ENCODE data around the gene B4GALNT4. TPM values are rescaled to one million over a fixed set of nuclear protein-coding genes. Genes with fewer than 3 reads are reported as not detected.
"Not testable (repeated sequence)": the region's sequence is repeated elsewhere in the genome, so short reads cannot be mapped to it uniquely, and the experiment has no call there.

The B4GALNT4 gene
- total RNA-seq, 4 donors from 2014 or later, result 2.5 to 12.0 (median 5.7) TPM

GRCh38 chr11:359181-359714, 10.1 kb upstream of the B4GALNT4 start:
- Histone ChIP-seq H3K36me3 (no peaks in the 10 kb centered on the region), H3K4me3 (no peak overlapping the region), H3K4me1 (peaks cover 13 to 36% (median 31%) of the 10 kb centered on the region in 4 donors), H3K9me3 (peaks cover 0 to 11% (median 4%) of the 10 kb centered on the region in 4 donors), H3K27ac (replicated peaks in 1 of 4) (peak overlapping the region in 2 of 4 donors; percentile 49 to 74), H3K27me3 (peaks cover 0 to 2% (median 0%) of the 10 kb centered on the region in 4 donors)
- no peak for DNase-seq (ENCODE audit: extremely low spot score)
- 77% methylated on average over 5 of the region's 5 CpGs for WGBS
- no peak for TF ChIP-seq CTCF (IDR thresholded peaks at IDR 0.05)
- TF ChIP-seq POLR2A (IDR thresholded peaks at IDR 0.05; ENCODE audit: low read depth), result no peak
- TF ChIP-seq POLR2AphosphoS5 (IDR thresholded peaks at IDR 0.05), result no peak
- TF ChIP-seq EP300 (IDR thresholded peaks at IDR 0.05), result no peak
- intact Hi-C loops (cut with DNase I), result loop anchor here (2.0 kb wide), 1 partner anchor 54 kb away; no protein-coding TSS in a partner anchor

DNA sequence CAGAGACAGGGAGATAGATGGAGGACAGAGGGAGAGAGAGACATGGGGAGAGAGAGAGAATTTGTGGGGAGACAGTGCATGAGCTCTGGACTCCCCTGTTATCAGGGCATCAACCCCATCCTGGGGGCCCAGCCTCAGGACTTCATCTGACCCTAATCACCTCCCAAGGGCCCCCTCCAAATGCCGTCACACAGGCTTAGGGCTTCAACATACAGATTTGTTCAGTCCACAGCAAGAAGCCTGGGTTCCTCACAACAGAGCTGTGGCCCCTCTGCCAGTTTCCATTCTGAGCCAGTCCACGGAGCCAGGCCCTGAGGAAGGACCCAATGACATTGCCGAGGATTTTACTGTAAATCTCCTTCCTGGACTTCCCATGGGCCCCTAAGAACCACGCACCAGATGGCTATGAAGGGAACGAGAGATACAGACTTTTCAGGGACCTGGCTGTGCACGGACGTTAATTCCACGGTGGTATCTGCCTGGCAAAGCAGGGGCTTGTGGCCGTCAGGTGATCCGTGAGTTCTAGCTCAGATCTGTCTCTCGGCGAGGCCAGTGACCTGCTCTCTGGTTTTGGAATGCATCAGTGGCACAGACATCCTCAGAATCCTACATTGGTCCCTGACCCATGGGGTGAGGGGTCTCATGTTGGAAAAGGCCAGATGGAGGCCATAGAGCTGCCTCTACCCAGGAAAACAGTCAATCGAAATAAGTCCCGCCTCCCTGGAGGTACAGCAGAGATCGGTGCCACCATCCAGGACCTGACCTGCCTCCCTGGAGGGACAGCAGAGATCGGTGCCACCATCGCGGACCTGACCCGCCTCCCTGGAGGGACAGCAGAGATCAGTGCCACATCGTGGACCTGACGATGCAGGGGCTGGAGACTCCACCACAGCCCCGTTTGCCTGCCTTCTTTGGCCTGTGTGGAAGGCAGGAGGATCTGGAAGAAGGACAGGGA, 8.7 kb upstream of the B4GALNT4 start:
- H3K4me1 ChIP-seq, result peaks cover 5 to 23% (median 19%) of the 10 kb centered on the region in 4 donors
- intact Hi-C loops (cut with DNase I), result loop anchor here (5.0 to 10.0 kb wide), 2 partner anchors 108 to 156 kb away; partner anchors contain the start of genes BET1L and RIC8A
- TF ChIP-seq POLR2AphosphoS5 (IDR thresholded peaks at IDR 0.05) (no peak), EP300 (IDR thresholded peaks at IDR 0.05) (no peak), CTCF (IDR thresholded peaks at IDR 0.05) (no peak), POLR2A (IDR thresholded peaks at IDR 0.05; ENCODE audit: low read depth) (no peak)
- H3K9me3 ChIP-seq, result peaks cover 0 to 11% (median 4%) of the 10 kb centered on the region in 4 donors
- no peak overlapping the region for H3K27ac ChIP-seq (replicated peaks in 1 of 4)
- DNase-seq (ENCODE audit: extremely low spot score), result no peak
- peaks cover 0 to 14% (median 1%) of the 10 kb centered on the region in 4 donors for H3K27me3 ChIP-seq
- no peaks in the 10 kb centered on the region for H3K36me3 ChIP-seq
- no peak overlapping the region for H3K4me3 ChIP-seq
- 84% methylated on average over 22 of the region's 22 CpGs for WGBS

- H3K9me3 ChIP-seq, result peaks cover 0 to 11% (median 4%) of the 10 kb centered on the region in 4 donors
- 82% methylated on average over 17 of the region's 36 CpGs for WGBS
- no peaks in the 10 kb centered on the region for H3K36me3 ChIP-seq
- TF ChIP-seq POLR2A (IDR thresholded peaks at IDR 0.05; ENCODE audit: low read depth), result no peak
- no peak for TF ChIP-seq POLR2AphosphoS5 (IDR thresholded peaks at IDR 0.05)
- no peak for TF ChIP-seq EP300 (IDR thresholded peaks at IDR 0.05)
- TF ChIP-seq CTCF (IDR thresholded peaks at IDR 0.05), result no peak
- H3K4me3 ChIP-seq, result no peak overlapping the region
- H3K4me1 ChIP-seq, result peaks cover 4 to 17% (median 15%) of the 10 kb centered on the region in 4 donors
- no peak for DNase-seq (ENCODE audit: extremely low spot score)
- peaks cover 0 to 22% (median 10%) of the 10 kb centered on the region in 4 donors for H3K27me3 ChIP-seq
- H3K27ac ChIP-seq (replicated peaks in 1 of 4), result no peak overlapping the region
- intact Hi-C loops (cut with DNase I), result loop anchor here (5.0 to 10.0 kb wide), 2 partner anchors 111 to 158 kb away; partner anchors contain the start of genes BET1L and RIC8A
Observed at GRCh38 chr11:362642-363442, 6.5 kb upstream of the B4GALNT4 start.

DNA sequence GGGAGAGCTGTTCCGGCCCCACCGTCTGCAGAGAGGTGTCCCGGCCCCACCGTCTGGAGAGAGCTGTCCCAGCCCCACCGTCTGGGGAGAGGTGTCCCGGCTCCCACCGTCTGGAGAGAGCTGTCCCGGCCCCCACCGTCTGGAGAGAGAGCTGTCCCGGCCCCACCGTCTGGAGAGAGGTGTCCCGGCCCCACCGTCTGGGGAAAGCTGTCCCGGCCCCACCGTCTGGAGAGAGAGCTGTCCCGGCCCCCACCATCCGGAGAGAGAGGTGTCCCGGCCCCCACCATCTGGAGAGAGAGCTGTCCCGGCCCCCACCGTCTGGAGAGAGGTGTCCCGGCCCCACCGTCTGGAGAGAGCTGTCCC, 5.9 kb upstream of the B4GALNT4 start:
- not testable (repeated sequence) for H3K27ac ChIP-seq (replicated peaks in 1 of 4); H3K4me3 ChIP-seq; H3K36me3 ChIP-seq; DNase-seq (ENCODE audit: extremely low spot score)
- peaks cover 0 to 17% (median 15%) of the 10 kb centered on the region in 4 donors for H3K4me1 ChIP-seq
- 75% methylated on average over 4 of the region's 22 CpGs for WGBS
- H3K9me3 ChIP-seq, result peaks cover 0 to 11% (median 4%) of the 10 kb centered on the region in 4 donors
- intact Hi-C loops (cut with DNase I), result loop anchor here (5.0 to 10.0 kb wide), 2 partner anchors 111 to 159 kb away; partner anchors contain the start of genes BET1L and RIC8A
- H3K27me3 ChIP-seq, result peaks cover 0 to 23% (median 16%) of the 10 kb centered on the region in 4 donors

Measured in esophagus muscularis mucosa (tissue), 4 donors.